HepG2 (cell line): ENCODE measurements around the gene CATSPERD. TPM values are rescaled to one million over a fixed set of nuclear protein-coding genes. Genes with fewer than 3 reads are reported as not detected.

Source experiments
- ATM ChIP-seq: fragments of 450-650 bp; IDR thresholded peaks from 2 replicates; pipeline ENCODE4 v1.7.1; 2017; ENCODE audit warnings: mild to moderate bottlenecking, borderline replicate concordance
- GRHL1 ChIP-seq: sonication (generic); formaldehyde crosslinking; conservative IDR thresholded peaks from 2 replicates; pipeline ENCODE4 v1.8.0; 2022; ENCODE audit warnings: missing genetic modification reagents
- HNRNPUL1 ChIP-seq: fragments of 200-400 bp; formaldehyde crosslinking; IDR thresholded peaks from 2 replicates; pipeline ENCODE4 v1.6.1; 2017; ENCODE audit warnings: low read depth, mild to moderate bottlenecking, low read length, moderate library complexity
- MTERF4 ChIP-seq: sonication (generic); formaldehyde crosslinking; IDR thresholded peaks from 2 replicates; pipeline ENCODE4 v1.8.0; 2023; ENCODE audit warnings: mild to moderate bottlenecking, missing genetic modification reagents
- NFE2L1 ChIP-seq: sonication (generic); formaldehyde crosslinking; IDR thresholded peaks from 2 replicates; pipeline ENCODE4 v1.4.0; 2020; ENCODE audit warnings: missing genetic modification reagents, mild to moderate bottlenecking, borderline replicate concordance
- PPARG ChIP-seq: conservative IDR thresholded peaks from 2 replicates; pipeline ENCODE4 v1.6.1; 2016; ENCODE audit warnings: missing biosample characterization, missing genetic modification reagents
- SKI ChIP-seq: fragments of 450-650 bp; IDR thresholded peaks from one replicate; pipeline ENCODE4 v1.6.1; 2018; ENCODE audit warnings: mild to moderate bottlenecking; ENCODE audit not compliant: partially characterized antibody
- SP4 ChIP-seq: sonication (generic); formaldehyde crosslinking; IDR thresholded peaks from 2 replicates; pipeline ENCODE4 v1.8.1; 2023; ENCODE audit warnings: mild to moderate bottlenecking, missing genetic modification reagents
- ZBTB20 ChIP-seq: sonication (generic); formaldehyde crosslinking; IDR thresholded peaks from 2 replicates; pipeline ENCODE4 v1.8.1; 2023; ENCODE audit warnings: missing genetic modification reagents, low read depth, mild to moderate bottlenecking, borderline replicate concordance
- ZC3H4 ChIP-seq: sonication (generic); formaldehyde crosslinking; IDR thresholded peaks from 2 replicates; pipeline ENCODE4 v1.4.0; 2020; ENCODE audit warnings: missing genetic modification reagents, borderline replicate concordance
- ZHX1 ChIP-seq: sonication (generic); formaldehyde crosslinking; IDR thresholded peaks from 2 replicates; pipeline ENCODE4 v1.8.1; 2022; ENCODE audit warnings: low read depth, mild to moderate bottlenecking, missing genetic modification reagents
- ZNF138 ChIP-seq: sonication (generic); formaldehyde crosslinking; IDR thresholded peaks from 2 replicates; pipeline ENCODE4 v1.5.0; 2020; ENCODE audit warnings: mild to moderate bottlenecking, low read depth, missing genetic modification reagents
- ZNF143 ChIP-seq: sonication (generic); formaldehyde crosslinking; IDR thresholded peaks from 2 replicates; pipeline ENCODE4 v1.4.0; 2020; ENCODE audit warnings: missing genetic modification reagents
- ZNF281 ChIP-seq: sonication (generic); formaldehyde crosslinking; IDR thresholded peaks from 2 replicates; pipeline ENCODE4 v1.4.0; 2020; ENCODE audit warnings: missing genetic modification reagents, borderline replicate concordance
- ZNF282 ChIP-seq: fragments of 450-650 bp; IDR thresholded peaks from 2 replicates; pipeline ENCODE4 v1.6.1; 2018; ENCODE audit not compliant: partially characterized antibody
- ZNF333 ChIP-seq: sonication (generic); formaldehyde crosslinking; IDR thresholded peaks from 2 replicates; pipeline ENCODE4 v1.4.0; 2020; ENCODE audit warnings: mild to moderate bottlenecking, missing genetic modification reagents, borderline replicate concordance
- ZNF414 ChIP-seq: sonication (generic); formaldehyde crosslinking; IDR thresholded peaks from 2 replicates; pipeline ENCODE4 v1.5.0; 2020; ENCODE audit warnings: missing genetic modification reagents
- polyA plus RNA-seq, 8 experiments: library from polyadenylated mRNA; depleted of rRNA in 3 of 8; stranded (reverse) in 7 of 8; unstranded in 1 of 8; fragments of >200 nt; fragmentation: Illumina TruSeq in 4 of 8; extraction: Trizol in 4 of 8; gene quantifications; 2 replicates each; pipeline versions ENCODE4 v1.2.1 to v1.2.3, GENCODE V29; 2011 to 2016; ENCODE audit warnings: low read depth in 4 of 8, missing spikeins in 1 of 8, mixed read lengths in 1 of 8; ENCODE audit not compliant: insufficient read depth in 1 of 8
- total RNA-seq, 5 experiments: library from RNA; depleted of rRNA; stranded (reverse); fragments of >200 nt; fragmentation: Illumina TruSeq; extraction: Trizol; gene quantifications; 2 replicates each; pipeline ENCODE4 v1.2.3, GENCODE V29; 2016; ENCODE audit warnings: low read depth in 1 of 5

The CATSPERD gene
- total and polyA plus RNA-seq, 2 of the 13 experiments (the other 11 are each of a cell fraction or from before 2014, with no cell fraction given): 0.04 TPM; not detected in 1

GRCh38 chr19:5790559-5791520, 70.4 kb downstream of the CATSPERD start, which contains the start of gene DUS3L (continued):
- no peak for TF ChIP-seq HNRNPUL1
- no peak for TF ChIP-seq GRHL1 (CRISPR knock-in tag)
- peak; percentile 99 for TF ChIP-seq ZHX1 (CRISPR knock-in tag)
- no peak for TF ChIP-seq SKI
- peak; percentile 62; the same call in 1 of the 2 replicates for TF ChIP-seq ZNF138
- TF ChIP-seq MTERF4: peak; percentile 90
- peak; percentile 91; the same call in 1 of the 2 replicates for TF ChIP-seq ZNF333 (CRISPR knock-in tag)
- peak; percentile 95 for TF ChIP-seq ZNF143 (CRISPR knock-in tag)
- TF ChIP-seq ZC3H4: peak; percentile 40; the same call in 1 of the 2 replicates
- no peak for TF ChIP-seq NFE2L1 (CRISPR knock-in tag)
- TF ChIP-seq ZNF414 (CRISPR knock-in tag): peak; percentile 72; the same call in 1 of the 2 replicates
- peak; percentile 65; the same call in 1 of the 2 replicates for TF ChIP-seq ZBTB20 (CRISPR knock-in tag)
- TF ChIP-seq PPARG (CRISPR knock-in tag): no peak
- peak; percentile 85 for TF ChIP-seq SP4 (CRISPR knock-in tag)
- 0 out of 2 replicates have a peak, but pooled peaks have one; percentile 22 for TF ChIP-seq ZNF281 (CRISPR knock-in tag)
- TF ChIP-seq ZNF282: no peak
- TF ChIP-seq ATM: no peak
